Epithelial cell of proximal tubule (primary cell): ENCODE measurements around the gene LTB4R2. TPM values are rescaled to one million over a fixed set of nuclear protein-coding genes. Genes with fewer than 3 reads are reported as not detected.

Source experiments
- DNase-seq: peaks from one replicate; pipeline ENCODE4 v3.0.0-alpha.2; 2011; ENCODE audit warnings: low read depth
- H3K4me3 ChIP-seq: 2 replicates; pipeline ENCODE4 v1.5.1; 2011; ENCODE audit warnings: low read depth, mild to moderate bottlenecking, low read length
- total RNA-seq: library from RNA; depleted of rRNA; stranded (reverse); fragments of >200 nt; gene quantifications from 2 replicates; pipeline ENCODE4 v1.2.3, GENCODE V29; 2015
- TF ChIP-seq, protein P1 (sequence below): conservative IDR thresholded peaks from 2 replicates; pipeline ENCODE4 v1.5.1; 2012; ENCODE audit warnings: low read depth, mild to moderate bottlenecking, low read length

Gene LTB4R2
- total RNA-seq, 1 donor from 2014 or later = 2.7 TPM

GRCh38 chr14:24264298-24264697 lies 45.6 kb upstream of the LTB4R2 start:
- TF ChIP-seq, protein P1, sequence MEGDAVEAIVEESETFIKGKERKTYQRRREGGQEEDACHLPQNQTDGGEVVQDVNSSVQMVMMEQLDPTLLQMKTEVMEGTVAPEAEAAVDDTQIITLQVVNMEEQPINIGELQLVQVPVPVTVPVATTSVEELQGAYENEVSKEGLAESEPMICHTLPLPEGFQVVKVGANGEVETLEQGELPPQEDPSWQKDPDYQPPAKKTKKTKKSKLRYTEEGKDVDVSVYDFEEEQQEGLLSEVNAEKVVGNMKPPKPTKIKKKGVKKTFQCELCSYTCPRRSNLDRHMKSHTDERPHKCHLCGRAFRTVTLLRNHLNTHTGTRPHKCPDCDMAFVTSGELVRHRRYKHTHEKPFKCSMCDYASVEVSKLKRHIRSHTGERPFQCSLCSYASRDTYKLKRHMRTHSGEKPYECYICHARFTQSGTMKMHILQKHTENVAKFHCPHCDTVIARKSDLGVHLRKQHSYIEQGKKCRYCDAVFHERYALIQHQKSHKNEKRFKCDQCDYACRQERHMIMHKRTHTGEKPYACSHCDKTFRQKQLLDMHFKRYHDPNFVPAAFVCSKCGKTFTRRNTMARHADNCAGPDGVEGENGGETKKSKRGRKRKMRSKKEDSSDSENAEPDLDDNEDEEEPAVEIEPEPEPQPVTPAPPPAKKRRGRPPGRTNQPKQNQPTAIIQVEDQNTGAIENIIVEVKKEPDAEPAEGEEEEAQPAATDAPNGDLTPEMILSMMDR = no peak
- no peak for DNase-seq
- no peak overlapping the region for H3K4me3 ChIP-seq

- no peak for DNase-seq
- no peak overlapping the region for H3K4me3 ChIP-seq
- TF ChIP-seq, protein P1 = no peak
Measured at GRCh38 chr14:24266344-24267244, 43.3 kb upstream of the LTB4R2 start.

- no peak overlapping the region for H3K4me3 ChIP-seq
- TF ChIP-seq, protein P1 = no peak
- DNase-seq = no peak
Measured at GRCh38 chr14:24267516-24267915, 42.4 kb upstream of the LTB4R2 start.

GRCh38 chr14:24268225-24268624 lies 41.7 kb upstream of the LTB4R2 start:
- no peak overlapping the region for H3K4me3 ChIP-seq
- TF ChIP-seq, protein P1 = no peak
- DNase-seq = no peak

DNA sequence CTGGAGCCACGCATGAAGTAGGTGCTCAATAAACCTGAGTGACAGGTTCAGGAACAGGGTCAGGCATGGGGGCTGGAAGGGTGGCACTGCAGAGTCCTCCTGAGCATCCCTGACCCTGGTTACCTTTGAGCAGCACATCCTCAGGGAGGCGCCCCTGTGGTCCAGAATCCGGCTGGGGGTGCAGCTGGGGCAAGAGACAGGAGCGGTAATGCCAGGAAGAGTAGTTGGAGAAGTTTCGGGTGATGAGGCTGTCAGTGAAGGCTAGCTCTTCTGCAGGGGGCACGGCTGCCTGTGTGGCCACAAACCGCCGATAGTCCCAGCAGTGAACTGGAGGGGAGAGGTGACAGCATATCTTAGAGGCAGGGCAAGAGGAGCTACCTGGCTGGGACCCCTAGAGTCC lies 40.6 kb upstream of the LTB4R2 start:
- no peak overlapping the region for H3K4me3 ChIP-seq
- TF ChIP-seq, protein P1 = no peak
- DNase-seq = no peak

DNA sequence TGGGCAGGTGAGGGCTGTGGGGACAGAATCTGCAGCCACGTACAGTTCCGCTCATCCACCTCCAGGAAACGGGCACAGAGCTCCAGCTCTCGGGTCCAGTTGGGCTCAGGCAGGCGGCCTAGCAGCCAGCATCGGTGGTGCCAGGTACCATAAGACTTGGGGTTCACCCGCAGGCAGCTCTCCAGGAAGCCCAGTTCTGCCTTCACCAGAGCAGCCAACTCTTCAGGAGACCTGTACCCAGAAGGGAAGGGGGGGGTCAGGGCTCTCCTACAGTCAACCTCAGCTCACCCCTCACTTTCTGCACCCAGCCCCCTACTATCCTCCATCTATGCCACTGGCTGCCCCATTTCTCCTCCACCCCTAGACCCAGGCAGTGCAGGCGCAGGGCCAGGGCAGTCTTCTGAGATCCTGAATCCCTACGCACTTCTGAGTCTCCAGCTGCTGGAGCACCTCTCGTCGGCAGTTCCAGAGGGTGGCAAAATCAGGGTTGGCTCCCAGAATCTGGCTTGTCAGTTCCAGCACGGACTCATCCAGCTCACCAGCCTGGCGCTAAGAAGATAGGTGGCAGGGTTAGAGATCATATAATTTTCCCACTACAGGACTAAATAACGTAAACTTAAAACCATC lies 39.9 kb upstream of the LTB4R2 start:
- TF ChIP-seq, protein P1 = no peak
- no peak overlapping the region for H3K4me3 ChIP-seq
- no peak for DNase-seq
